GM21447 (cell line): ENCODE measurements around the gene KRT13.

Source experiments
- ATAC-seq: cut with Tn5 transposase; IDR thresholded peaks from one replicate; pipeline ENCODE4 v1.9.1; 2021; ENCODE audit not compliant: unreplicated experiment

The KRT13 gene

GRCh38 chr17:41498276-41498675, 7.1 kb downstream of the KRT13 start:
- ATAC-seq, result no peak

- ATAC-seq, result no peak
Observed at GRCh38 chr17:41496803-41497484, 8.5 kb downstream of the KRT13 start.

- no peak for ATAC-seq
Observed at GRCh38 chr17:41494524-41494923, 10.9 kb downstream of the KRT13 start.

GRCh38 chr17:41492771-41493170, 12.6 kb downstream of the KRT13 start:
- ATAC-seq, result no peak

- ATAC-seq, result no peak
Observed at GRCh38 chr17:41492351-41492750, 13.1 kb downstream of the KRT13 start.

- no peak for ATAC-seq
Observed at GRCh38 chr17:41491476-41491875, 13.9 kb downstream of the KRT13 start.

GRCh38 chr17:41490000-41490990, 15.1 kb downstream of the KRT13 start:
- no peak for ATAC-seq

- no peak for ATAC-seq
Observed at GRCh38 chr17:41489531-41489930, 15.9 kb downstream of the KRT13 start, which contains the start of gene KRT36. Gene KRT36 (minus strand): TSS chr17:41489910. CDS start chr17:41489864, 46 bp downstream.

GRCh38 chr17:41486809-41487530, 18.4 kb downstream of the KRT13 start:
- ATAC-seq, result no peak

GRCh38 chr17:41486316-41486715, 19.1 kb downstream of the KRT13 start:
- no peak for ATAC-seq

- ATAC-seq, result no peak
Observed at GRCh38 chr17:41484920-41485904, 20.2 kb downstream of the KRT13 start.

GRCh38 chr17:41483991-41484826, 21.2 kb downstream of the KRT13 start:
- ATAC-seq, result no peak

- no peak for ATAC-seq
Observed at GRCh38 chr17:41483531-41483930, 21.9 kb downstream of the KRT13 start.

GRCh38 chr17:41481036-41481435, 24.4 kb downstream of the KRT13 start, which contains the start of gene KRT35:
Gene KRT35 (minus strand): TSS chr17:41481151. CDS start chr17:41481097, 54 bp downstream.
- ATAC-seq, result no peak

GRCh38 chr17:41480581-41480980, 24.8 kb downstream of the KRT13 start:
- no peak for ATAC-seq

- no peak for ATAC-seq
Observed at GRCh38 chr17:41480136-41480535, 25.3 kb downstream of the KRT13 start.

- ATAC-seq, result no peak
Observed at GRCh38 chr17:41478237-41478636, 27.2 kb downstream of the KRT13 start.

- no peak for ATAC-seq
Observed at GRCh38 chr17:41476866-41477815, 28.3 kb downstream of the KRT13 start.
